ENCODE measurements around the gene EPHB2. TPM values are rescaled to one million over a fixed set of nuclear protein-coding genes. Genes with fewer than 3 reads are reported as not detected.

The EPHB2 gene
- total and polyA plus RNA-seq, 2 of the 13 experiments (the other 11 are each of a cell fraction or from before 2014, with no cell fraction given) = 0.03 to 0.11 TPM

DNA sequence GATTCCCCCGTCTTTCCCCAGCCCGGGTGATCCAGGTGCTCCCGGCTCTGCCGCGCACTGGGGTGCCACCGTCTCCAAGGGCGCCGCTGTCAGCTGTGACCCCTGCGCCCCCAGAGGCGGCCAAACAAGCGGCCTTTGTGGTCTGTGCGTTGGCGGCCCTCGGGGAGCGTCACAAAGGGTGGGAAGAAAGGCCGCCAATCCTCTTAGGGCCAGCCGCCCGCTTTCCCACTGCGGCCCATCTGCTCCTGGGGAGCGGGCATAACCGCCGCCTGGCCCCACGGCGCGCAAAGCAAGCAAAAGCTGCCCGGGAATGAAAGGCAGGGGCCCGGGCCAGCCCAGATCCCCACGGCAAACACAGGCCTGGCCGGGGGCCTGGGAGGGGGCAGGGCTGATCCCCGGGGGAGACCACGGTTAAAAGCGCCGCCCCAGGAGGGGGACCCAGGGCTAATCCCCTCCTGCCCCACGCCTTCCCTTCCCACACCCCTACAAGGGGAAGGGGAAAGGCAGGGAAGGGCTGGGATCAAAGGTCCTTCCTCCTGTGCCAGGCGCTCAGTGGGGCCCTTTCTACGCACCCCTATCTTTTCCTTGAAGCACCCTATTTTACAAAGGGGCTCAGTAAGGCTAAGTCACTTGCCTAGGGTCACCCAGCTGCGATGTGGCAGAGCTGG is 33.6 kb upstream of the EPHB2 start:
- no peaks in the 10 kb centered on the region for H3K36me3 ChIP-seq (replicated peaks in 1 of 2; ENCODE audit: control insufficient read depth in 1 of 2, insufficient read depth in 2 of 2, low read length in 2 of 2)
- no peak for ATAC-seq
- no peaks in the 10 kb centered on the region for H4K20me1 ChIP-seq (ENCODE audit: insufficient read depth, low read length)
- H2AFZ ChIP-seq (ENCODE audit: low read length) = no peak overlapping the region
- no peak for DNase-seq (ENCODE audit: low spot score)
- H3K27me3 ChIP-seq (ENCODE audit: control insufficient read depth in 1 of 2, insufficient read depth in 2 of 2, low read length in 2 of 2) = peaks cover 2 to 6% of the 10 kb centered on the region in 2 experiments; a peak in 1 of 5 replicates
- ChIA-PET CTCF (ENCODE audit: low intra/inter-chr PET ratio, low total read pairs) (no interaction called here), POLR2A (no interaction called here)
- H3K9ac ChIP-seq (ENCODE audit: insufficient read depth, low read depth, low read length) = no peak overlapping the region
- 0 out of 2 replicates have a peak, but pooled peaks cover 5% of the 10 kb centered on the region for H3K4me1 ChIP-seq (ENCODE audit: insufficient read depth, low read length)
- H3K9me3 ChIP-seq (ENCODE audit: low read length) = no peaks in the 10 kb centered on the region
- no peak overlapping the region for H3K4me2 ChIP-seq (ENCODE audit: low read depth, low read length)
- in situ Hi-C loops (cut with HindIII; ENCODE audit: extremely low pct_ligation_motif_present, low pct_unique_long_range_greater_than_20kb) (no loop called here), intact Hi-C loops (cut with micrococcal nuclease; ENCODE audit: unreplicated experiment) (no loop called here)
- no peak overlapping the region for H3K27ac ChIP-seq (ENCODE audit: extremely low read length, insufficient read depth, low read length)
- 75% methylated on average over 26 of the region's 37 CpGs for WGBS (ENCODE audit: low lambda C conversion rate)
- no TSS peak for BruUV-seq (replicated peaks)
- H3K4me3 ChIP-seq (replicated peaks in 1 of 3; ENCODE audit: insufficient read depth in 1 of 3, low read depth in 2 of 3, low read length in 3 of 3) = no peak overlapping the region
- no peak for FAIRE-seq
- no peaks in the 10 kb centered on the region for H3K79me2 ChIP-seq (ENCODE audit: insufficient read depth, low read length)
- no peak for TF ChIP-seq ZNF3 (CRISPR knock-in tag; IDR thresholded peaks at IDR 0.05)
- TF ChIP-seq BHLHE40 (IDR thresholded peaks at IDR 0.05; ENCODE audit: low read length) = no peak
- TF ChIP-seq, protein P1, sequence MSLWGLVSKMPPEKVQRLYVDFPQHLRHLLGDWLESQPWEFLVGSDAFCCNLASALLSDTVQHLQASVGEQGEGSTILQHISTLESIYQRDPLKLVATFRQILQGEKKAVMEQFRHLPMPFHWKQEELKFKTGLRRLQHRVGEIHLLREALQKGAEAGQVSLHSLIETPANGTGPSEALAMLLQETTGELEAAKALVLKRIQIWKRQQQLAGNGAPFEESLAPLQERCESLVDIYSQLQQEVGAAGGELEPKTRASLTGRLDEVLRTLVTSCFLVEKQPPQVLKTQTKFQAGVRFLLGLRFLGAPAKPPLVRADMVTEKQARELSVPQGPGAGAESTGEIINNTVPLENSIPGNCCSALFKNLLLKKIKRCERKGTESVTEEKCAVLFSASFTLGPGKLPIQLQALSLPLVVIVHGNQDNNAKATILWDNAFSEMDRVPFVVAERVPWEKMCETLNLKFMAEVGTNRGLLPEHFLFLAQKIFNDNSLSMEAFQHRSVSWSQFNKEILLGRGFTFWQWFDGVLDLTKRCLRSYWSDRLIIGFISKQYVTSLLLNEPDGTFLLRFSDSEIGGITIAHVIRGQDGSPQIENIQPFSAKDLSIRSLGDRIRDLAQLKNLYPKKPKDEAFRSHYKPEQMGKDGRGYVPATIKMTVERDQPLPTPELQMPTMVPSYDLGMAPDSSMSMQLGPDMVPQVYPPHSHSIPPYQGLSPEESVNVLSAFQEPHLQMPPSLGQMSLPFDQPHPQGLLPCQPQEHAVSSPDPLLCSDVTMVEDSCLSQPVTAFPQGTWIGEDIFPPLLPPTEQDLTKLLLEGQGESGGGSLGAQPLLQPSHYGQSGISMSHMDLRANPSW (CRISPR knock-in tag; IDR thresholded peaks at IDR 0.05; ENCODE audit: borderline replicate concordance) = no peak
- TF ChIP-seq, protein P2, sequence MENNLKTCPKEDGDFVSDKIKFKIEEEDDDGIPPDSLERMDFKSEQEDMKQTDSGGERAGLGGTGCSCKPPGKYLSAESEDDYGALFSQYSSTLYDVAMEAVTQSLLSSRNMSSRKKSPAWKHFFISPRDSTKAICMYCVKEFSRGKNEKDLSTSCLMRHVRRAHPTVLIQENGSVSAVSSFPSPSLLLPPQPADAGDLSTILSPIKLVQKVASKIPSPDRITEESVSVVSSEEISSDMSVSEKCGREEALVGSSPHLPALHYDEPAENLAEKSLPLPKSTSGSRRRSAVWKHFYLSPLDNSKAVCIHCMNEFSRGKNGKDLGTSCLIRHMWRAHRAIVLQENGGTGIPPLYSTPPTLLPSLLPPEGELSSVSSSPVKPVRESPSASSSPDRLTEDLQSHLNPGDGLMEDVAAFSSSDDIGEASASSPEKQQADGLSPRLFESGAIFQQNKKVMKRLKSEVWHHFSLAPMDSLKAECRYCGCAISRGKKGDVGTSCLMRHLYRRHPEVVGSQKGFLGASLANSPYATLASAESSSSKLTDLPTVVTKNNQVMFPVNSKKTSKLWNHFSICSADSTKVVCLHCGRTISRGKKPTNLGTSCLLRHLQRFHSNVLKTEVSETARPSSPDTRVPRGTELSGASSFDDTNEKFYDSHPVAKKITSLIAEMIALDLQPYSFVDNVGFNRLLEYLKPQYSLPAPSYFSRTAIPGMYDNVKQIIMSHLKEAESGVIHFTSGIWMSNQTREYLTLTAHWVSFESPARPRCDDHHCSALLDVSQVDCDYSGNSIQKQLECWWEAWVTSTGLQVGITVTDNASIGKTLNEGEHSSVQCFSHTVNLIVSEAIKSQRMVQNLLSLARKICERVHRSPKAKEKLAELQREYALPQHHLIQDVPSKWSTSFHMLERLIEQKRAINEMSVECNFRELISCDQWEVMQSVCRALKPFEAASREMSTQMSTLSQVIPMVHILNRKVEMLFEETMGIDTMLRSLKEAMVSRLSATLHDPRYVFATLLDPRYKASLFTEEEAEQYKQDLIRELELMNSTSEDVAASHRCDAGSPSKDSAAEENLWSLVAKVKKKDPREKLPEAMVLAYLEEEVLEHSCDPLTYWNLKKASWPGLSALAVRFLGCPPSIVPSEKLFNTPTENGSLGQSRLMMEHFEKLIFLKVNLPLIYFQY (CRISPR knock-in tag; IDR thresholded peaks at IDR 0.05; ENCODE audit: borderline replicate concordance) = no peak
- no peak for TF ChIP-seq ZNF24 (IDR thresholded peaks at IDR 0.05)
- no peak for TF ChIP-seq KLF12 (CRISPR knock-in tag; IDR thresholded peaks at IDR 0.05; ENCODE audit: borderline replicate concordance)
- TF ChIP-seq HOXA7 (CRISPR knock-in tag; IDR thresholded peaks at IDR 0.05) = no peak
- TF ChIP-seq EHMT2 (IDR thresholded peaks at IDR 0.05; ENCODE audit: borderline replicate concordance, low read depth, low read length) = no peak
- TF ChIP-seq MEIS2 (CRISPR knock-in tag; IDR thresholded peaks at IDR 0.05) = no peak
- TF ChIP-seq ZFX (CRISPR knock-in tag; IDR thresholded peaks at IDR 0.05; ENCODE audit: low read depth) = no peak
- TF ChIP-seq KDM2A (CRISPR knock-in tag; IDR thresholded peaks at IDR 0.05; ENCODE audit: borderline replicate concordance, low read depth) = no peak
- TF ChIP-seq MED1 (CRISPR knock-in tag; IDR thresholded peaks at IDR 0.05) = no peak
- TF ChIP-seq FOXP1 (IDR thresholded peaks at IDR 0.05) = no peak
- no peak for TF ChIP-seq FOXP1 (CRISPR knock-in tag; IDR thresholded peaks at IDR 0.05)
- TF ChIP-seq DNMT1 (CRISPR knock-in tag; IDR thresholded peaks at IDR 0.05) = no peak
- TF ChIP-seq SNAPC2 (CRISPR knock-in tag; IDR thresholded peaks at IDR 0.05) = no peak
- TF ChIP-seq MAZ (IDR thresholded peaks at IDR 0.05; ENCODE audit: borderline replicate concordance, low read depth, low read length) = no peak
- no peak for TF ChIP-seq MAZ (CRISPR knock-in tag; IDR thresholded peaks at IDR 0.05; ENCODE audit: low read depth)
- TF ChIP-seq MXI1 (IDR thresholded peaks at IDR 0.05; ENCODE audit: borderline replicate concordance, low read depth, low read length) = no peak
- TF ChIP-seq TAF15 (IDR thresholded peaks at IDR 0.05; ENCODE audit: low read depth, low read length, poor library complexity, severe bottlenecking) = no peak

Data from HepG2 (cell line).